Stimulated activated CD4-positive, alpha-beta T cell treated with anti-CD3 and anti-CD28 coated beads, Interleukin-1b, Interleukin-23, amount 100 ng/mL, for 24 hours (primary cell): ENCODE results near the gene MRPL42.
"Not testable (repeated sequence)": the region's sequence is repeated elsewhere in the genome, so short reads cannot be mapped to it uniquely, and the experiment has no call there.

Experiments used
- DNase-seq, 4 experiments: peaks; one replicate each; pipeline ENCODE4 v3.0.0-alpha.2; 2020; ENCODE audit warnings: low read depth in 4 of 4, low spot score in 1 of 4

Gene MRPL42

GRCh38 chr12:93540466-93540865 is 73.2 kb downstream of the MRPL42 start:
- DNase-seq = no peak

GRCh38 chr12:93541578-93542225 is 74.4 kb downstream of the MRPL42 start:
- no peak for DNase-seq

GRCh38 chr12:93547778-93548177 is 80.5 kb downstream of the MRPL42 start:
- no peak for DNase-seq

GRCh38 chr12:93549174-93549573 is 81.9 kb downstream of the MRPL42 start:
- no peak for DNase-seq

- no peak for DNase-seq
Observed at GRCh38 chr12:93550748-93551611, 83.7 kb downstream of the MRPL42 start.

- DNase-seq = no peak
Observed at GRCh38 chr12:93552427-93552826, 85.1 kb downstream of the MRPL42 start.

- not testable (repeated sequence) for DNase-seq
Observed at GRCh38 chr12:93557879-93558278, 90.6 kb downstream of the MRPL42 start.

GRCh38 chr12:93558685-93559084 is 91.4 kb downstream of the MRPL42 start:
- DNase-seq = not testable (repeated sequence)

- no peak for DNase-seq
Observed at GRCh38 chr12:93563807-93564538, 96.7 kb downstream of the MRPL42 start.

- no peak for DNase-seq
Observed at GRCh38 chr12:93565760-93566159, 98.4 kb downstream of the MRPL42 start.
